ENCODE measurements around the gene CHRNA3.

DNA sequence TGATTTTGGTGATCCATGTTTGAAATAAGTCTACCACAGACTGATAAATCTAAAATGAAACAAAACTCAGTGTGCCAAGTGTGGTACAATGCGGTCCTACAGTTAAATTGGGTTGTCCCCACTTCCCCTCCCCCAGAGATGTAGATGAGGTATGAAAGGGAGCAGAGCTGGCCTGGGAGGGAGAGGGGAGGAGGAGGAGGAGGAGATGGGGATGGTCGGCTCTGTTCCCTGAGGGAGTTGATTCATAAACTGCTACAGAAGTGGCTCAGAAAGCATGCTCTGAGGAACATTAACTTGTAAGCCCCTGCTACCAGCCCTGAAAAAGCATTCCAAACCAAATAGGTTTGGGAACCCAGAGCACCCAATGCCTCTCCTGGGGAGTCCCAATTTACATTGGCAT lies 48.2 kb upstream of the CHRNA3 start:
- TF ChIP-seq, protein P1, sequence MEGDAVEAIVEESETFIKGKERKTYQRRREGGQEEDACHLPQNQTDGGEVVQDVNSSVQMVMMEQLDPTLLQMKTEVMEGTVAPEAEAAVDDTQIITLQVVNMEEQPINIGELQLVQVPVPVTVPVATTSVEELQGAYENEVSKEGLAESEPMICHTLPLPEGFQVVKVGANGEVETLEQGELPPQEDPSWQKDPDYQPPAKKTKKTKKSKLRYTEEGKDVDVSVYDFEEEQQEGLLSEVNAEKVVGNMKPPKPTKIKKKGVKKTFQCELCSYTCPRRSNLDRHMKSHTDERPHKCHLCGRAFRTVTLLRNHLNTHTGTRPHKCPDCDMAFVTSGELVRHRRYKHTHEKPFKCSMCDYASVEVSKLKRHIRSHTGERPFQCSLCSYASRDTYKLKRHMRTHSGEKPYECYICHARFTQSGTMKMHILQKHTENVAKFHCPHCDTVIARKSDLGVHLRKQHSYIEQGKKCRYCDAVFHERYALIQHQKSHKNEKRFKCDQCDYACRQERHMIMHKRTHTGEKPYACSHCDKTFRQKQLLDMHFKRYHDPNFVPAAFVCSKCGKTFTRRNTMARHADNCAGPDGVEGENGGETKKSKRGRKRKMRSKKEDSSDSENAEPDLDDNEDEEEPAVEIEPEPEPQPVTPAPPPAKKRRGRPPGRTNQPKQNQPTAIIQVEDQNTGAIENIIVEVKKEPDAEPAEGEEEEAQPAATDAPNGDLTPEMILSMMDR (IDR thresholded peaks at IDR 0.05; ENCODE audit: poor library complexity): no peak
- no peak for TF ChIP-seq EZH2 (IDR thresholded peaks at IDR 0.05; ENCODE audit: borderline replicate concordance)
